Transverse colon (tissue), 4 donors: ENCODE data around the gene AGRN.

Source experiments
- EP300 ChIP-seq: sonication (generic); formaldehyde crosslinking; IDR thresholded peaks from one replicate; pipeline ENCODE4 v1.6.1; 2017; ENCODE audit warnings: antibody characterized with exemption, low read depth
- POLR2A ChIP-seq: fragments of 450-650 bp; IDR thresholded peaks from one replicate; pipeline ENCODE4 v1.6.1; 2016; ENCODE audit warnings: antibody characterized with exemption, mild to moderate bottlenecking, moderate library complexity
- POLR2AphosphoS5 ChIP-seq, 3 donors: sonication (generic); formaldehyde crosslinking; IDR thresholded peaks; one replicate each; pipeline ENCODE4 v1.6.1; 2016; ENCODE audit warnings: antibody characterized with exemption in 3 of 3
- TF ChIP-seq, protein P1 (sequence below), 5 experiments: fragments of 200-600 bp in 3 of 5; fragments of 450-650 bp in 2 of 5; sonication (generic) in 3 of 5; IDR thresholded peaks; 1 replicate in 2 of 5; 2 replicates in 3 of 5; pipeline ENCODE4 v1.5.1; 2016 to 2017; ENCODE audit warnings: antibody characterized with exemption in 5 of 5, inconsistent platforms in 3 of 5, mild to moderate bottlenecking in 2 of 5, moderate library complexity in 1 of 5

- TF ChIP-seq, protein P1, sequence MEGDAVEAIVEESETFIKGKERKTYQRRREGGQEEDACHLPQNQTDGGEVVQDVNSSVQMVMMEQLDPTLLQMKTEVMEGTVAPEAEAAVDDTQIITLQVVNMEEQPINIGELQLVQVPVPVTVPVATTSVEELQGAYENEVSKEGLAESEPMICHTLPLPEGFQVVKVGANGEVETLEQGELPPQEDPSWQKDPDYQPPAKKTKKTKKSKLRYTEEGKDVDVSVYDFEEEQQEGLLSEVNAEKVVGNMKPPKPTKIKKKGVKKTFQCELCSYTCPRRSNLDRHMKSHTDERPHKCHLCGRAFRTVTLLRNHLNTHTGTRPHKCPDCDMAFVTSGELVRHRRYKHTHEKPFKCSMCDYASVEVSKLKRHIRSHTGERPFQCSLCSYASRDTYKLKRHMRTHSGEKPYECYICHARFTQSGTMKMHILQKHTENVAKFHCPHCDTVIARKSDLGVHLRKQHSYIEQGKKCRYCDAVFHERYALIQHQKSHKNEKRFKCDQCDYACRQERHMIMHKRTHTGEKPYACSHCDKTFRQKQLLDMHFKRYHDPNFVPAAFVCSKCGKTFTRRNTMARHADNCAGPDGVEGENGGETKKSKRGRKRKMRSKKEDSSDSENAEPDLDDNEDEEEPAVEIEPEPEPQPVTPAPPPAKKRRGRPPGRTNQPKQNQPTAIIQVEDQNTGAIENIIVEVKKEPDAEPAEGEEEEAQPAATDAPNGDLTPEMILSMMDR (IDR thresholded peaks at IDR 0.05): no peak
- no peak for TF ChIP-seq POLR2A
- no peak for TF ChIP-seq EP300
- no peak for TF ChIP-seq POLR2AphosphoS5 (IDR thresholded peaks at IDR 0.05)
Measured at GRCh38 chr1:1024149-1024770, 4.3 kb downstream of the AGRN start.
